ENCODE data around the gene SH3RF3.
"Not testable (repeated sequence)": the region's sequence is repeated elsewhere in the genome, so short reads cannot be mapped to it uniquely, and the experiment has no call there.

The SH3RF3 gene

DNA sequence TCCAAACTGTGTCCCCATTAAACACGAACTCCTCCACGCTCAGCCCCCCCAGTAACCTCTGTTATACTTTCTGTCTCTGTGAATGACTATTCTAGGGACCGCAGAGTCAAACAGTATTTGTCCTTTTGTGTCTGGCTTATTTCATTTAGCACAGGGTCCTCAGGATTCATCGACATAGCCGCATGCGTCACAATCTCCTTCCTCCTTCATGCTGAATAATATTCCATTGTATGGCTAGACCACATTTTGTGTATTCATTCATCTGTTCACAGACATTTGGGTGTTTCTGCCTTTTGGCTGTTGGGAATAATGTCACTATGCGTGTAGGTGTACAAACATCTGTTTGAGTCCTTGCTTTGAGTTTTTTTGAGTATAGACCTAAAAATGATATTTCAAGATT lies 80.9 kb downstream of the SH3RF3 start:
- FAIRE-seq = no peak

DNA sequence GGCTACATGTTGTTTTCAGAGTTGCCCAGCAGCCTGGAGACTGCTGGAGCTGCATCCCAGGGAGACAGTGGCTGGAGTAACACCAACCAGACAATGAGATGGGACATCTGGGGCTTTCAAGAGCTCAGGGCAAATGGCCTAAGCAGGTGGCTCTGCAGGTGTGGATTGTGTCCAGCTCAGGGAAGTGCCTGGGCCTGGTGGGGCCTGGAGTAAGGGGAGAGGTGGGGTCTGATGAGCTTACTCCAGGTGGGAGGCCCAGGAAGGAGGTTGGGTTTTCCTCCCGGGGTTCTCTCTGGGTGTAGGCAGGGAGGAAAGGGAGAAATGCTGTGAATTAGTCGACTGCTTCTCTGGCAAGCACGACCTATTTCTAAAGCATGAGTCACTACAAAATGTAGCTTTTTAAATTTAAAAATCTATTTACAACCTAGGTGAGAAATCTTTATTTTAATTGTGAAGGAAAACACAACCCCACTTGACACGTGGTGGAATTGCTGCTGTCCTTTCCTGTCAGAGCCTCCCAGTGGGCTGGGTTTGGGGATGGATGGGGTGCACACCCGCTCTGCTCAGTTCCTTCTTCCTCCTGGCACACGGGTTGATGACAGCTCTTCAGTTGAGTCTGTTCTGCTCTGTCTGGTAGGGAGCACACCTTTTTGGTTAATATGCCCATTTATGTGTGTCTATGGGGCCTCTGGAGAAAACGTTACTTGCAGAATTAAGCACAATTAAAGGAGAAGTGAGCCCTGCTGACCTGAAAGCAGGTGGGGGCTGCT lies 81.6 kb downstream of the SH3RF3 start:
- DNase-seq (ENCODE audit: extremely low spot score, insufficient read length, low read depth) = no peak
- FAIRE-seq = no peak

More for the DNA sequence above, 80.9 kb downstream of the SH3RF3 start:
- no peak for DNase-seq (ENCODE audit: extremely low spot score, insufficient read length, low read depth)

DNA sequence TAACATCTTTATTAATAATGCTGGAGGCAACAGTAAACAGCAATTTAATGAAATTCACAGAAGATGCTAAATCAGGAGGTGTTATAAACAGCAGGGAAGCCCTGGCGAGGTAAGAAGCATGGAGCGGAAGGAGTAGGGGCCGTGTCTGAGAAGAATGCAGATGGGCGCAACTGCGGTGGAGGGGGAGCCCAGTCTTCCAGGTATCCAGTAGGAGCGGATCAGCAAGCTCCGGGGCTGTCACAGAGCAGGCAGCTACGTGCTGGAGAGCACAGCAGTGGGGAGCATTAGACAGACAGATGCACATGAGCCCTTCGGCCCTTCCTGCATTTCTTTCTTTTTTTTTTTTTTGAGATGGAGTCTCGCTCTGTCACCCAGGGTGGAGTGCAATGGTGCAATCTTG lies 82.3 kb downstream of the SH3RF3 start:
- DNase-seq (ENCODE audit: extremely low spot score, insufficient read length, low read depth) (no peak), FAIRE-seq (no peak)

DNA sequence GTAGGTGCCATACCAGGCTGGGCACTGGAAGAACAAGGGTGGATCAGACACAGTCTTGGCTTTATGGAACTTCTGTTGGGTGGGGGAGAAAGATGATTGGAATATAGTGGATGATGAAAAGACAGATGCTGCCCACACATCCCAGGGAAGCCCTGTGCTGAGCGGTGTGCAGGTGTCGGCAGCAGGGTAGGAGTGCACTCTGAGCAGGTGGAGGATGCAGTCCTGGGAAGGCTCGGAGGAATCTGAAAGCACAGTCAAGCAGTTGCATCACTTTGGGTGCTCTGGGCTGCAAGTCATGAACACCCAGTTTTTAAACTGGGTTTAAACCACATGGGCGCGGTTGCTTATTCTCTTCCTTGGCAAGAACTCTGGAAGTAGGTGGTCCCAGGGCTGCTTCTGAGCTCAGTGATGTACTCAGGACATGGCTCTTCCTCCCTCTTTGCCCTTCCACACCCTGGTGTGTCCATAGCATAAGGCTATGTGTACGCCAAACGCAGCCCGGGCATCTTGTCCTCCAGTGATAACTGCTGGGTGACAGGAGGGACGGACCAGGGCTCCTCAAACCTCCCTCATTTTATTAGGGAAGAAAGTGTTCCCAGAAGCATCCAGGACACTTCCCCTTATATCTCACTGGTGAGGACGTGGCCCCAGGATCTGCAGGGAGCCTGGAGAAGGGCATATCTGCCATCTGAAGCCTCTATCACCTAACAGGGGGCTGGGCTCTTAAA lies 84.0 kb downstream of the SH3RF3 start:
- DNase-seq (ENCODE audit: extremely low spot score, insufficient read length, low read depth) = no peak

DNA sequence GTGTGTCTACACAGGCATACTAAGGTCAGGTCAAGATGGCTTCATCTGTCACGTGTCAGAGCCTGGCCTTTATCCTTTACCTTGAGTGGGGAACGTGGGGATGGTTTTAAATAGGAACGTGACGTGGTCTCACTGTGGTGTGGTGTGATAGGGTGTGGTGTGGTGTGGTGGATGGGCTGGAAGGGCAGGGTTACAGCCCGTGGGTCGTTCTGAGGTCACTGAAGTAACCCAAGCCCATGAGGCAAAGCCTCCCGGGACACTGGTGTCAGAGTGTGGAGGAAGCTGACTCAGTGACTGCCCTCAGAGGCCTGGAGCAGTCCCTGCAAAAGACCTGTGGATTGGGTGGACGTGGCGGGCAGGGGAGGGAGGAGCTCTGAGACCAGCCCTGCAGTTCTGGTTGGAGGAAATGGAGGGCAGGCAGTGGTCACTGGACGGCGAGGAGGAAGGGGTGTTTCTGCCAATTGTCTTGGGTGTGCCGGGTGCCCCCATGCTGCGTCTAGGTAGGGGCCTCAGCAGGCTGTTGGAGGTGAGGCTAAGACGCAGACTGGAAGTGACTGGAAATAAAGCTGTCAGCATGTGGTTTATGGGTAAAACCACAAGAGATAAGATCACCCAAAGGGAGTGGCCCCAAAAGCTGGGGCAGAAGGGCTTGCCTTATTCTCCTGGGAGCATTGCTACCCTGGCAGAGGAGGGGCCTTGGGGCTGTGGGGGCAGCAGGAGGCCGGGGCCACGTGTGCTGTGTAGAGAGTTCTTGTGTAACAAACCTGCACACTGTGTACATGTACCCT lies 84.8 kb downstream of the SH3RF3 start:
- peak; percentile 26 for DNase-seq (ENCODE audit: extremely low spot score, insufficient read length, low read depth)
- peak; percentile 85 for FAIRE-seq

More for the DNA sequence above, 84.0 kb downstream of the SH3RF3 start:
- no peak for FAIRE-seq

DNA sequence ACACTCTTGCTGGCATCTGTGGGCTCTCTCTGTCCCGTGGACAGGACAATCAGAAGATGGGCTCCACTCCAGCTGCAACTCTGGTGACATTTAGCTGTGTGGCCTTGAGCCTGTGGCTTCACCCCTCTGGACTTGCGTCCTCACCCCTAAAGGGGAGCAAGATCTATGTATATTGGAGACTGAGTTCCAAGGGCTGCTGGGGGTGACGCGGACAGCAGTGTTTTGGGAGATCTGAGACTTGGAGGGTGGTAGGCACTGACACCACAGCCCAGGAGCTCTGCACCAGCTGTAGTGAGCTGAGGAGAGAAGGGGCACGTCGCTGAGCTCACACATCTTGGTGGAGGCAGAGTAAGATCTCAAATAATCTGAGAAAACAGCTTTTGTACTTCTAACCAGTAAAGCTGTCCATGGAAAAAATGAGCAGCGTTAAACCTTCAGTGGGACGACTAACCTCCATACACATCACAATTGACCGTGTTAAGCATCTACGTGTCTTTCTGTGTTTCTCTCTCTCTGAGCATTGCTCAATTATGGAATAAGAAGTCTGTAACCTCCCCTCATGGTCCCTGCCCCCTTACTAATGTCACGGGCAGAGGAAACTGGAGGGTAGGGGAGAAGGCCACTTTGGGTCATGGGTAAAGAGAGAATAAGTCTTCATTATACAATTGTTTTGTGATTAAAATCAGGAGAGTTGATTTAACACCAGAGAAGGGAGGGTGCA lies 85.8 kb downstream of the SH3RF3 start:
- DNase-seq (ENCODE audit: extremely low spot score, insufficient read length, low read depth) (no peak), FAIRE-seq (no peak)

DNA sequence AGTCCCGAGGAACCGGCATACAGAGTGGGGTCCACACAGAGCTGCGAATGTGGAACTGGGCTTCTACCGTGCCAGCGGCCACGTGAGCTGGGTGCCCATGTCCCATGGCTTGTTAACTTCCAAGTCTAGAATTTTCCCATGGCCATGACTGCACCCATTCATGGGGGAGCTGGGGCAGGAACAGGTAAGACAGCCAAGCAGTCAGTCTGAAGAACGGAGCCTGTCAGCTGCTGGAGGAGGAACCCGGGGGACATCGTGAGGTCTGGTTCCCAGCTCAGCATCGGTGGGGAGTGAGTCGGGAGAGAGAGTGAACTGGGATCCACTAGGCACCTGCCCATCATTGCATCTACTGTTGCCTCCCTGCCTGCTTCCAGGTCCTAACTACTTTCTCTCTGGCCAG lies 86.9 kb downstream of the SH3RF3 start:
- DNase-seq (ENCODE audit: extremely low spot score, insufficient read length, low read depth) (no peak), FAIRE-seq (no peak)

DNA sequence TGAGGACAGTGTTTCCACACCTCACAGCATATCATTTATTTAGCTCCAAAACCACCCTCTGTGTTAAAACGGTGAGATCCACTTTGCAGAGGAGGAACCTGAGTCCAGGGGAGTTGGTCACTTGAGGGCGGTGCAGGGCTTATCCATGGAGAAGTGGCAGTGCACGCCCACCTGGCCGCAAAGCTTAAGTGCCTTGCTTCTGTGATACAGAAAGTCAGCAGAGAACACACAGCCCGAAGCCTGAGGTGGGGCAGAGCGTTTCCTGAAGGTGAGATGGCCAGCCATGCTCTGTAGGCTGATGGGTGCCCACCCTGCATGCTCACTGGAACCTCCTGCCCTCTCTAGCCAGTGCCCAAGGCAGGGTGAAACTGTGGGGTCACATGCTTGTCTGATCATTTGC lies 87.3 kb downstream of the SH3RF3 start:
- no peak for FAIRE-seq
- no peak for DNase-seq (ENCODE audit: extremely low spot score, insufficient read length, low read depth)

DNA sequence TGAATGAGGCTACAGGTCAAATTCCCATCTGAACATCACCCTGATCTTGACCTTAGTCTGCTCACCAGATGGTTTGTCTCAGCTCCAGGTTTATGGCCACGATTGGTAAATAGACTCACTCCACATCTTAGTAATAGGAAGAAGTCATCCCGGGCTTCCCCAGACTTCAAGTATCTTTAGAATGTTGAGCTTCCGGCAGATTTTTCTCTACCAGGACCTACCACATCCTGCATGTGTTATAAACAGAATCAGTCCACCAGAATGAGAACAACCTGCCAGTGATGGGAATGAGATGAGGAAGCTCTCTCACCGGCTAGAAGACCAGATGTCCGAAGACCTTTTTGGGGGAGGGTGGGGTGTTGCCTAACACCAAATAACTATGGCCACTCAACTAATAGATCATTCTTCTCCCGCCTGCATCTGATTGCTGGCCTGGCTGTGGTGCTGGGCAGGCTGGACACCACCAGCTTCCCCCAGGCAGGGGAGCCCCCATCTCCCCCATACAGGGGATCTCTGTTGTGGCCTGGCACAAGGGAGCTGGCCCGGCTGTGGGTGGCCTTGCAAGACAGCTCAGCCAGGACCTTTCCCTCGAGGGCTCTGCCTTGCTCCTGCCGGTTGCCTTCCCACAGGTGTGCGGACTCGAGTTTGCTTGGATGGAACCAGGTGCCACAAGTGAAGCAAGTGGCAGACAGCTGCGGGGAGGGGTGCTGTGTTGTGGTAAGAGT lies 88.5 kb downstream of the SH3RF3 start:
- DNase-seq (ENCODE audit: extremely low spot score, insufficient read length, low read depth) = no peak
- peak; percentile 59 for FAIRE-seq

DNA sequence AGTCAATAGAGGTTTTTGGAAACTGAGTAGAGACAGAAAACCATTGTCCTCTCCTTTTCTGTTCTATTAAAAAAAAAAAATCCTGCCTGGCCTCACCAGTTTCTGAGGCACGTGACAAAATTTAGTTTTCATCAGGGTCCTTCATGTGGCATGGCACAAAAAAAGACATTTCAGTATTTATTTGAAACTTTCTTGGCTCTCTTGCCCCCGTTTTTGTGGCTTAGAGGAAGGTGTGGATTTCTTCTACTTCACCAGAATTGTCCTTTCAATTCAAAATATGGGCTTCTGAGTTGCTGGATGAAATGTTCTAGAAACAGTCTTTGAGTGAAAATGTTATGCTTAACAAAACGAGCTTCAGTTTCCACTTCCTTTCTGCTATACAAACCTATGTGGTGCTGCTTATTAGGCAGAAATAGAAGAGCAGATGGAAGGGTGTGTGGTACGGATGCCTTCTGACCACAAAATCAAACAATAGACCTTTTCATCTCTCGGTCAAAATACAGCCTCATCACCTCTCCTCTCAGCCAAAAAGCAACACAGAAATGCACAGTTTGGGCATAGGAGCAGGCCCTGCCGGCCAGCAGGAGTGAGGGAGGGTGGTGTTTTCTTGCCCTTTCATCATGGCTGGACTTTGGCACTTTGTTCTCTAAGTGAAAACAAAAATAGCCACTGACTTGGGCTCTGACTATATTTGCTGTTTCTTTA lies 89.2 kb downstream of the SH3RF3 start:
- DNase-seq (ENCODE audit: extremely low spot score, insufficient read length, low read depth) (no peak), FAIRE-seq (peak; percentile 85)

DNA sequence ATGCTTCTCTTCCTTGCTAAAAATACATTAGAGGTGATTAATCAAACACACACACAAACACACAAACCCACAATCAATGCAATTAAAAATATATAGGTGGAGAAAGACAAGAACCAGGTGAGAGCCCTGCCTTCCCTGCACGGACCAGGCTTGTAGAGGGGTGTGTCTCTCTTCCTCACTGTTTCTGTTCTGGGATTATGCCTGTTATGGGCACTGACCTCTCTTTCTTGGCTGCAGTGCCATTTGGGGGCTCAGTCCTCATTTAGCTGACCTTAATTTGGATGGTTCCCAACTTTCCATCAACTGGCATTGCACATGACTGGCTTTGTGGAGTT lies 89.8 kb downstream of the SH3RF3 start:
- no peak for FAIRE-seq
- DNase-seq (ENCODE audit: extremely low spot score, insufficient read length, low read depth) = no peak

DNA sequence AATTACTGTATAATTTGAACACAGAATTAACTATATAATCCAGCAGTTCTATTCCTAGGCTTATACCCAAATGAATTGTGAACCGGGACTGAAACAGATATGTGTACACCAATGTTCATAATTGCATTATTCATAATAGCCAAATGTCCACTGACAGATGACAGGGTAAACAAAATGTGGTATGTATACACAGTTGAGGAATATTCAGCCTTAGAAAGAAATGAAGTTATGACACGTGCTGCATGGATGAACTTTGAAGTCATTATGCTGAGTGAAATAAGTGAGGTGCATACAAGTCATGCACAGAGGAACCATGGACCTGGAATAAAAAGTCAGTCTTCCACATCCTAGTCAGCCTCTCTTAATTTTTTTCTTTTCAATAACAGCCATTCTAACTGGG lies 91.9 kb downstream of the SH3RF3 start:
- no peak for DNase-seq (ENCODE audit: extremely low spot score, insufficient read length, low read depth)
- no peak for FAIRE-seq

DNA sequence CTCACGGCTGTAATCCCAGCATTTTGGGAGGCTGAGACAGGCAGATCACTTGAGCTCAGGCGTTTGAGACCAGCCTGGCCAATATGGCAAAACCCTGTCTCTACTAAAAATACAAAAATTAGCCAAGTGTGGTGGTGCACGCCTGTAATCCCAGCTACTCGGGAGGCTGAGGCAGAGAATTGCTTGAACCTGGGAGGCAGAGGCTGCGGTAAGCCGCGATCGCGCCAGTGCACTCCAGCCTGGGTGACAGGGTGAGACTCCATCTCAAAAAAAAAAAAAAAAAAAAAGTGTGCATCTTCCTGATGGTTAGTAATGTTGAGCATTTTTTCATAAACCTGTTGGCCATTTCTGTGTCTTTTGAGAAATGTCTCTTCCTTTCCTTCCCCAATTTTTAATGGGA lies 92.3 kb downstream of the SH3RF3 start:
- not testable (repeated sequence) for DNase-seq (ENCODE audit: extremely low spot score, insufficient read length, low read depth); FAIRE-seq

DNA sequence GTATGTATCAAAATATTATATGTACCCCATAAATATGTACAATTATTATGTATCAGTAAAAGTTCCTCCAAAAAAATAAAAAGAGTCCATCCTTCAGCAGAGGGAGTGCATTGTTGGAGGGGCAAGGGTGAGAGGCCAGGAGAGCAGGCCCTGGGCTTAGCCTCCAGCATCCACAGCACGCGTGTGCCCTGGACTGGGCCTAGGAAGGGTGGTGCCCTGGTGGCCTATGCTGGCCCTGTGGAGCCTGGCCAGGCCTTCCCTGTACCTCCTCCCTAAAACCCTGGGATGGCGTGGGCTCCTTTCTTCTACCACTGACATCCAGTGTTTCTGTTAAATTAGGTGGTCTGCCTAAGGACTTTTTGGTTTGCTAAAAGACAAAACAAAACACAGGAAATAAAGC lies 93.4 kb downstream of the SH3RF3 start:
- FAIRE-seq (no peak), DNase-seq (ENCODE audit: extremely low spot score, insufficient read length, low read depth) (no peak)

DNA sequence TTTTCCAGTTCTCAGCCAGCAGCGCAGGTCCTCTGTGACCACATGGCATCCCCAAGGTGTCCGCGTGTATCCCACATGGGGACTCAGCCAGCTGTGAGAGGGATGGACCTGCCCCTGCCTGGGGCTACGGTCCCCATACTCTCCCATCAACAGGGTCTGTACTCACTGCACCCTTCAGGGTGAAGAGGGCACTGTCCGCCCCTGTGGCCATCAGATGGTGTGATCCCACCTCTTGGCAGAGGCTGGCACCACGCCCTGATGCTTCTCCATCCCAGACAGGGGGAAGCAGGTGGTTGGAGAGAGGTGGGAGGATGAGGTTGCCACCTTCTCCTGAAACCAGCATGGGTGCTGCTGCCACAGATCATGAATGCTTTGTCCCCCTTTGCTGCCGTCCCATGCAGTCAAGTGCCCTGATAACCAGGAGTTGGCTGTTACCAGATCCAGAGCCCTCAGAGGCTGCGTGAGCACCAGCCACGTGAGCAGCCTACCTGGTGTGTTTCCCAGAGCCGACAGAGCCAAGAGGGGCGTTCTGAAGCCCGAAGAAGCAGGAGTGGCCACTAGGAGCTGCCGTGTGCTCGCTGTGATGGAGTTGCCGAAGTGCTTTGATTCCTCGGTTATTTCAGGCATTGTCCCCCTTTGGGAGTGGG lies 93.9 kb downstream of the SH3RF3 start:
- no peak for FAIRE-seq
- no peak for DNase-seq (ENCODE audit: extremely low spot score, insufficient read length, low read depth)

DNA sequence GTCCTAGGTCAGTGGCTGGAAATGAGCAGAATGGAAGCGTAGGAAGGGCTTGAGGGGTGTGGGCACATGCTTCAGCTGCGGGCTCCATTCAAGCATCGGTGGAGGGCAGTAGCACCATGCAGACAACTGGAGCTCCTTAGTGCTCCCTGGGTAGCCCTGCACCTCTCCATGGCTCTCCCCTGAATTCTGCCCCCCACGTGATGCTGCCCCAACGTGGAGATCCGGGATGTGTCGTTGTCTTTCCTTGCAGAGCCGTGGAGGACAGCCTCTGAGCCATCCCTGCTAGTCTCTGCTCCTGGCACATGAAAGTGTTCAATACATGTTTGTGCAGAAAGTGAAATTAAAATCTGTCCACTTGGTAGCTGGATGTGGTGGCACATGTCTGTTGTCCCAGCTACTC lies 94.5 kb downstream of the SH3RF3 start:
- FAIRE-seq (no peak), DNase-seq (ENCODE audit: extremely low spot score, insufficient read length, low read depth) (no peak)

DNA sequence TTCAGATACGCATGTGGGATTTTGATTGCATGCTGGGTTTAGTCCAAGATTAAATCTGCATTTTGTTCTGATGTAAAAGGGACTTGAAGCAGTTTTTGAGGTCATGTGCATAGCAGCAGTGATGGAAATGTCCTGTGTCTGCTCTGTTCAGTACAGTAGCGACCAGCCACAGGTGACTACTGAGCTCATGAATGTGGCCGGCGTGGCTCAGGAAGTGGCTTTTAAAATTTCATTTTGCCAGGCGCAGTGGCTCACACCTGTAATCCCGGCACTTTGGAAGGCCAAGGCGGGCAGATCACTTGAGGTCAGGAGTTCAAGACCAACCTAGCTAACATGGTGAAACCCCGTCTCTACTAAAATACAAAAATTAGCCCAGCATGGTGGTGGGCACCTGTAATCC lies 95.3 kb downstream of the SH3RF3 start:
- FAIRE-seq; DNase-seq (ENCODE audit: extremely low spot score, insufficient read length, low read depth): not testable (repeated sequence)

DNA sequence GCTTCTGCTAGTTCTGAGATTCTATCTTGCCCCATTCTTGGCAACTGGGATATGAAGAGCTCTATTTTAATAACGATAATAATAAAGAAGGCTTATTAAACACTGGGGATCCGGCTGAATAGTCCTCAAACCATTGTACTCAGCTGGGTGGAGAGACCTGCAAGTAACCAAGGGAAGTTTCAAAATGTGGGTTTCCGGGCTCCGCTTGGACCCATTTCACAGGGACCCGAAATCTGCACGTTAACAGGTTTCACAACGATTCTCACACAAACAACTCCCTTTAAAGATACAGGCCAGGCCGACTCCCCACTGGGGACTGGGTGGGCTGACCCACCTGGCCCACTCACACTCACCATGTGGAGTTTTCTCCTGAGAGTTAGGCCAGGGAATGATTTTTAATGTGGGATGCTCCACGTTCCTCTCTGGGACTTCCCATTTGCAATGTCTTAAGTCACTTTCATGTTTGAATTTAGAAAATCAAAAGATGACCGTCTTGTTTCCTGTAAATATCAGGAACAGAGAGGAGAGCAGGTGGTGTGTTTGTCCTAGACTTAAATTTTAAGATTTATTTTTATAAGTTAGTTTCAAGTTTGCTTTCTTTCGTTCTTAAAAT lies 96.3 kb downstream of the SH3RF3 start:
- DNase-seq (ENCODE audit: extremely low spot score, insufficient read length, low read depth) (no peak), FAIRE-seq (no peak)

Measured in GM18507 (cell line).